GM12874 (cell line): Measurements from ENCODE around the gene FIGNL2.

ENCODE experiments used
- TF ChIP-seq, protein P1 (sequence below): IDR thresholded peaks from 2 replicates; pipeline ENCODE4 v1.5.1; 2011; ENCODE audit warnings: low read depth, mild to moderate bottlenecking, control low read depth, low read length, moderate library complexity; ENCODE audit not compliant: insufficient read depth

FIGNL2 gene

DNA sequence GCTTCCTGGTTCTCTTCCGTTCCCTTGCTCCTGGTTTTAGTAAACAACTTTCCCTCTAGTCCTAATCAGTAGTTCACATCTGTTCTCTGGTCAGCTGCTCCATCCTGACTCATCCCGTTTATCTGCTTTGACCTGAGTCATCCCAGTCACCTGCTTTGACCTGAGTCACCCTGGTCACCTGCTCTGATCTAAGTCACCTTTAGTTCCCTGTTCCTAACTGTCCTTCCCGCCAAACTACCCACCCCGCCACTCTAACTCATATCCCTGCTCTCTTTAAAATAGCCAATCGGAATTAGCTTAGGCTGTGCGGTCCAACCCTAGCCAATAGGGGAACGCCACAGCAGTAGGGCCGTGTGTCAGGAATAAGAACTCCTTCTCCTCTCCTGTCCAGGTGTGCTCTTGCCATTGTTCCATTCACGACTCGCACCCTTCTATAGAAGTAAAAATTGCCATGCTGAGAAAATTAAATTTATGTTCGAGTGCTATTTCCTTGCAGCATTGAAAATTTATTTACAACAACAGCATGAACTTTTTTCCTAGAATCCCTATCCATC, 36.2 kb upstream of the FIGNL2 start:
- TF ChIP-seq, protein P1, sequence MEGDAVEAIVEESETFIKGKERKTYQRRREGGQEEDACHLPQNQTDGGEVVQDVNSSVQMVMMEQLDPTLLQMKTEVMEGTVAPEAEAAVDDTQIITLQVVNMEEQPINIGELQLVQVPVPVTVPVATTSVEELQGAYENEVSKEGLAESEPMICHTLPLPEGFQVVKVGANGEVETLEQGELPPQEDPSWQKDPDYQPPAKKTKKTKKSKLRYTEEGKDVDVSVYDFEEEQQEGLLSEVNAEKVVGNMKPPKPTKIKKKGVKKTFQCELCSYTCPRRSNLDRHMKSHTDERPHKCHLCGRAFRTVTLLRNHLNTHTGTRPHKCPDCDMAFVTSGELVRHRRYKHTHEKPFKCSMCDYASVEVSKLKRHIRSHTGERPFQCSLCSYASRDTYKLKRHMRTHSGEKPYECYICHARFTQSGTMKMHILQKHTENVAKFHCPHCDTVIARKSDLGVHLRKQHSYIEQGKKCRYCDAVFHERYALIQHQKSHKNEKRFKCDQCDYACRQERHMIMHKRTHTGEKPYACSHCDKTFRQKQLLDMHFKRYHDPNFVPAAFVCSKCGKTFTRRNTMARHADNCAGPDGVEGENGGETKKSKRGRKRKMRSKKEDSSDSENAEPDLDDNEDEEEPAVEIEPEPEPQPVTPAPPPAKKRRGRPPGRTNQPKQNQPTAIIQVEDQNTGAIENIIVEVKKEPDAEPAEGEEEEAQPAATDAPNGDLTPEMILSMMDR, result no peak

DNA sequence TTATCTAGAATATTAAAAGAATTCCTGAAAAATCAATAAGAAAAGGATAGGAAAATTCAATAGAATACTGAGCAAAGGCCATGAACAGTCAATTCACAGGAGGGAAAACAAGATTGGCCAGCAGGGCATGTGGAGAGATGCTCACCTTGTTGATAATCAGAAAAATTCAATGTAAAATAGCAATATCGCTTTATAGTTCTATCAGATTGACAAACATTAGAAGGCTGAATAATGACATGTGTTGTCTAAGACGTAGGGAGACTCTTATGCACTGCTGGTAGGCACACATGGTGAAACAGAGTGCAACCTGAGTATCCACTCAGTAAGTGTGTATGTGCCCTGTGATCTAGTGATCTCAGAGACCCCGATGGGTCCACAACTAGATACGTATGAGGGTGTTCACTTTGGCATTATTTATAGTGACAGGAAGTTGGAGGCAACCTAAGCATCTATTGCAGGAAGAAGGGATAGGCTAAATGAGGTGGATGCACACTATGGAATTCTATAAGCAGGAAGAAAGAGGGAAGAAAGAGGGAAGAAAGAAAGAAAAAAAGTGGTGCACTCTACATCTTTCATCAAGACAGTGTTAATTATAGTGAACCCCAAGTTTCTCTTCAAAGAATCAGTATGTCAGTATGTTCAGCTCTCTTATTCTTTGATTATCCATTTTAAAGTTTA, 35.6 kb upstream of the FIGNL2 start:
- TF ChIP-seq, protein P1, result no peak

DNA sequence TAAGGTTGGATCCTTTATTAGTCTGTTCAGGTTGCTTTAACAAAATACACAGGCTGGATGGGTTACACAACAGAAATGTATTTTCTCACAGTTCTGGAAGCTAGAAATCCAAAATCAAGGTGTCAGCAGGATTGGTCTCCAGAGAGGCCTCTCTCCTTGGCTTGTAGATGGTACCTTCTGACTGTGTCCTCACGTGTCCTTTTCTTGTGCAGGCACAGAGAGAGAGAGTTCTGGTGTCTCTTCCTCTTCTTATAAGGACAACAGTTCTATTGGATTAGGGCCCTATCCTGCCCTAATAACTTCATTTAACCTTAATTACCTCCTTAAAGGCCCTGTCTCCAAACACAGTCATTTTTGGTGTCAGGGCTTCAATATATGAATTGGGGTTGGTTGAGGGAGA, 34.8 kb upstream of the FIGNL2 start:
- TF ChIP-seq, protein P1, result no peak

DNA sequence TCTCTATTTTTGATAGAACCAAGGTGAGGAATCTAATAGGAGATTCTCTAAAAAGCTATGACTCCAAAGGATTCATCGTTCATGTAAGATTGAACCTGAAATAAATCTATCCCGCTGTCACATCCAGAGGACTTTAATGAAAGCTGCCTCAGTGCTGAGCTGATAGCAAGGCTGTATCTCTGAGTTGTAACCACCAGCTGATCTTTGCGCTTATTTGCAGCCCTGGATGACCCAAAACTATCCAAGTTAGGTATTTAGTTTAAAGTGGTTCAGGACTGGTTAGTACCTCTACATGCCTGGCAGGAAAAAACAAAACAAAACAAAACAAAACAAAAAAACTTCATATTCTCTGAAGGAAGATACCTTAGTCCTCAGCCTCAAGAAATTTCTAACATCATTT, 30.6 kb upstream of the FIGNL2 start:
- TF ChIP-seq, protein P1, result no peak

DNA sequence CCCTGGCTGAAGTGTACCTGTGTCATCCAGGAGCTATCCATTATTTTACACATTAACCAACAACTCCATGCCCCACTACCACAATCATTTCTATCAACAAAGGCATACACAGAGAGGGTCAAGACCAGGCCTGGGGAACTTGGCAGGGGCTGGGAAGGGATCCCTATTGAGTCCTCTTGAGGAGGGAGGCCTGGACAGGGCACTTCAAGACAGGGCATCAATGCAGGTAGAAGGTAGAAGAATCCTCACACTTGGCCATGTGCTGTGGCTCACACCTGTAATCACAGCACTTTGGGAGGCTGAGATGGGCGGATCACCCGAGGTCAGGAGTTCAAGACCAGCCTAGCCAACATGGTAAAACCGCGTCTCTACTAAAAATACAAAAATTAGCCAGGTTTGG, 26.0 kb upstream of the FIGNL2 start:
- TF ChIP-seq, protein P1, result no peak

DNA sequence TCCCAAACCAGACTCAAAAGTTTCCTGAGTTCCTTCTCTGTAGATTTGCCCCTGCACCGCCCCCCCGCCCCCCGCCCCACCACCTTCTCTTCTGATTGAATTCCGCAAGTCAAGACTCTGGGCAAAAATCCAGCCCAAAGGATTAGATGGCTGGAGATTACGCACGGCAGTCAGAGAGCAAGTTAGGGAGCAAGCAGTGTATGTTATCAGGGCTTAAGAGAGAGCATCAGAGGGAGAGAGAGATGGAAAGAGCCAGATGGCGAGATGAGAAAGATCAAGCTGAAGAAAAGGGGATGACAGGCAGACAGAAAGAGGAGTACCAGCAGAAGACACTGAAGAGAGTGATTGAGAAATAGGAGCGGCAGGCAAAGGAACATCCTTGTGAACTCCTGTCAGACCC, 25.5 kb upstream of the FIGNL2 start:
- TF ChIP-seq, protein P1, result no peak

DNA sequence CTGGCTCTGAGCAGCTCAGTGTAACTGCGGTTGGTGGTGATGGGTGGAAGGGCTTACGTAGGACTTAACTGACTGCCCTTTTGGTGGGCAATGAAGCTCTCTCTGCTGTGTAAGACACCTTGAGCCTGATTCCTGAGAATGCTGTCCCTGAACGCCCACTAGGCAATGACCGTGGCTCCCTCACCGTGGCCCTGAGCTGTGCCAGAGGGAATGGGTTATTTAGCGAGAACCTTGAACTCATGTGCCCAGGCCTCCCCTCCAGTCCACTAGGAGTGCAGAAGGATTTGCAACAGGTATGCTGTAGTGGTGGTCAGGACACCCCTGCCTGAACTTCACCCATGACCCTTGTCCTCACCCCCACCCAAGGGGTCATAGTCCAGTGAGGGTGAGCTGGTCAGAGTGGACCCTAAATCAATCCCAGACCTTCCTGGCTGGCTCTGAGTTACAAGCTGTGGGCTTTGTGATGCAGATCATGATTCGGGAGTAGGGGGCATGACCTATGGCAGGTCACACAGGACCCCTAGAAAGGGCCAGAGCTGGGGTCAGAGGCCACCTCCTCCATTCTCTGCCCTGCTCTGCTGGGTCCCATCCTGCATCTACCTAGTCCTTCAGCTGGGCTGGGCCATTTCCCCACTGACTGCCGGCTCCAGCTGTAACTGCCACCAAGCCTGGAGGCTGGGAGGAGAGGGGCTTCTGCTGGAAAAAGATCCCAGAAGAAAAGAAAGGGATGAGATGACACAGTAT, 24.9 kb upstream of the FIGNL2 start:
- TF ChIP-seq, protein P1, result no peak
